Activated naive CD4-positive, alpha-beta T cell treated with anti-CD3 and anti-CD28 coated beads for 36 hours (primary cell): ENCODE measurements around the gene SLC23A3. TPM values are rescaled to one million over a fixed set of nuclear protein-coding genes. Genes with fewer than 3 reads are reported as not detected.

ENCODE experiments used
- CTCF ChIA-PET: fragments of 350-600 bp; sonication (Branson Sonifier 250); formaldehyde crosslinking; loops from one replicate; lab custom pipeline; 2021; ENCODE audit warnings: antibody characterized with exemption; lab: Charles Lee
- DNase-seq: peaks from one replicate; pipeline ENCODE4 v3.0.0-alpha.2; 2020
- H3K27ac Mint-ChIP-seq: one replicate; pipeline ENCODE4 v1.8.0; 2021; ENCODE audit warnings: mild to moderate bottlenecking, mixed read lengths
- H3K27me3 Mint-ChIP-seq: one replicate; pipeline ENCODE4 v1.8.0; 2021; ENCODE audit warnings: low read depth, mixed read lengths
- H3K36me3 Mint-ChIP-seq: one replicate; pipeline ENCODE4 v1.8.0; 2021; ENCODE audit warnings: low read depth, mixed read lengths
- H3K4me1 Mint-ChIP-seq: one replicate; pipeline ENCODE4 v1.8.0; 2021; ENCODE audit warnings: low read depth, mixed read lengths
- H3K4me3 Mint-ChIP-seq: one replicate; pipeline ENCODE4 v1.8.0; 2021; ENCODE audit warnings: mild to moderate bottlenecking, moderate library complexity, mixed read lengths
- H3K9me3 Mint-ChIP-seq: one replicate; pipeline ENCODE4 v1.8.0; 2021; ENCODE audit warnings: mixed read lengths
- intact Hi-C: fragments of 100-400 bp; cut with micrococcal nuclease; formaldehyde crosslinking; loops from one replicate; pipeline ENCODE4 v1.15.1; 2023
- total RNA-seq, 2 experiments: library from RNA; stranded (reverse); gene quantifications; one replicate each; pipeline ENCODE4 v1.2.3, GENCODE V29; 2021

SLC23A3 gene
- total RNA-seq, 2 experiments from 2014 or later, result 0.84 to 0.95 TPM

- H3K9me3 Mint-ChIP-seq, result no peaks in the 10 kb centered on the region
- DNase-seq, result no peak
- no peak overlapping the region for H3K27ac Mint-ChIP-seq
- intact Hi-C loops, result no loop called here
- H3K36me3 Mint-ChIP-seq, result peaks cover 2% of the 10 kb centered on the region
- no peak overlapping the region for H3K4me3 Mint-ChIP-seq
- CTCF ChIA-PET, result interaction anchor here (0.6 to 4.2 kb wide), 2 partner anchors 8 to 35 kb away, joined by 4 to 19 read pairs; no protein-coding TSS in a partner anchor
- H3K27me3 Mint-ChIP-seq, result no peaks in the 10 kb centered on the region
- H3K4me1 Mint-ChIP-seq, result peaks cover 11% of the 10 kb centered on the region
Measured at GRCh38 chr2:219127037-219127635, 42.7 kb downstream of the SLC23A3 start.

GRCh38 chr2:219126555-219126954 lies 43.3 kb downstream of the SLC23A3 start:
- Mint-ChIP-seq H3K4me1 (peaks cover 11% of the 10 kb centered on the region), H3K27ac (no peak overlapping the region), H3K36me3 (peaks cover 2% of the 10 kb centered on the region), H3K9me3 (no peaks in the 10 kb centered on the region), H3K27me3 (no peaks in the 10 kb centered on the region), H3K4me3 (no peak overlapping the region)
- CTCF ChIA-PET, result interaction anchor here (0.6 to 1.0 kb wide), 2 partner anchors 23 to 34 kb away, joined by 3 to 4 read pairs; no protein-coding TSS in a partner anchor
- intact Hi-C loops, result no loop called here
- no peak for DNase-seq

DNA sequence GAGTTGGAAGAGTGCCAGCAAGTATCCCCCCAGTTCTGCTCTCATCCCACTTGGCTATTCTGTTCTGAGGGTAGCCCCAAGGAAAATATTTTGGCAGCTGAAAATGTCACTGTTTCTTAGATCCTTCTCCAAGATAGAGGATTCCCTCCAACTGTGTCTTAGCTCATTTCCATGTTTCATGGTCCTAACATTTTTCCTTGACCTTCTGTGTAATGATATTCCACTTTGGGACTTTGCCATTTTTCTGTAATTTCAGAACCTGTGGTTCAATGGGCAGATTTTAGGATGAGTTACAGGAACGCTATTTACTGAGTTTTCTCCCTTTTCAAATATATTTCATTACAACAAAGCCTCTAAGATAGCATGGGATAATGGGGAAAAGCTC lies 44.0 kb downstream of the SLC23A3 start:
- H3K27me3 Mint-ChIP-seq, result no peaks in the 10 kb centered on the region
- intact Hi-C loops, result no loop called here
- DNase-seq, result no peak
- H3K4me1 Mint-ChIP-seq, result peaks cover 11% of the 10 kb centered on the region
- no peak overlapping the region for H3K27ac Mint-ChIP-seq
- H3K36me3 Mint-ChIP-seq, result peaks cover 2% of the 10 kb centered on the region
- no peak overlapping the region for H3K4me3 Mint-ChIP-seq
- CTCF ChIA-PET, result interaction anchor here (1.0 to 1.1 kb wide), 2 partner anchors 22 to 117 kb away, joined by 3 read pairs; no protein-coding TSS in a partner anchor
- H3K9me3 Mint-ChIP-seq, result no peaks in the 10 kb centered on the region

GRCh38 chr2:219125225-219125885 lies 44.5 kb downstream of the SLC23A3 start:
- CTCF ChIA-PET, result interaction anchor here (1.0 to 1.5 kb wide), 3 partner anchors 21 to 116 kb away, joined by 3 to 4 read pairs (median 3); no protein-coding TSS in a partner anchor

DNA sequence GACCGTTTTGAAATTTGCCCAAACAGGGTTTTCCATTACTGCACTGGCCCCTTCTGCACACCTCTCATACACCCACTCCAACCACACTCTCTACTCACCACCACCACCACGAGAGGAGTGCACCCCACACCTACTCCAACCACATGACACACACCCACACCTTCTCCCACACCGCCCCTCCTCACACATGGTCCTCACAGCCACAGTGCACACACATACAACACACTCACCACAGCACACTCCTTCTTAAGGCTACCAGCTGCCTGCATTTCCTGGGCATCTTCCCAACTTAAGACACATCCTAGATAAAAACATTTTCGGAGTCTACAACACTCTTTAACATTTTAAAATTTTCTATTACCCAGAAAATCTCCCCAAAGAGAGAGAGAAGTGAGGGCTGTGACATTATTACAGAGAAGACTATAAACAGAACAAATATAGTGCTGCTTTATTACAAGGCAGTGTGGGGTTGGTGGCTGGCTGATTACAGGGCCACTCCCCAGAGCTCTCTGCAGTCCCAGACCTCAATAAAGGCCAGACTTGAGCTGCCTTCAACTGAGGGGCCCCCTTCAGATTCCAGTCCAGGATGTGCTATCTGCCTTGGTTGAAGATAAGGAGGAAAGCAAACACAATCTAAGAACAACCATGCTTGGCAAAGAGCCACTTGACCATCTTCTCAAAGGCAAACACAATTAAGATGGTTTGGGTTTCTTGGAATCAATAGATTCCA lies 45.3 kb downstream of the SLC23A3 start:
- no peak for DNase-seq
- no peak overlapping the region for H3K4me3 Mint-ChIP-seq
- CTCF ChIA-PET, result interaction anchor here (1.5 kb wide), 1 partner anchor 95 kb away, joined by 4 read pairs; no protein-coding TSS in a partner anchor
- H3K27me3 Mint-ChIP-seq, result no peaks in the 10 kb centered on the region
- H3K4me1 Mint-ChIP-seq, result peaks cover 11% of the 10 kb centered on the region
- no peak overlapping the region for H3K27ac Mint-ChIP-seq
- intact Hi-C loops, result no loop called here
- no peaks in the 10 kb centered on the region for H3K36me3 Mint-ChIP-seq
- H3K9me3 Mint-ChIP-seq, result no peaks in the 10 kb centered on the region

More at GRCh38 chr2:219125225-219125885, 44.5 kb downstream of the SLC23A3 start:
- no peak overlapping the region for H3K4me3 Mint-ChIP-seq
- no peaks in the 10 kb centered on the region for H3K9me3 Mint-ChIP-seq
- no peak for DNase-seq
- H3K27ac Mint-ChIP-seq, result no peak overlapping the region
- peaks cover 11% of the 10 kb centered on the region for H3K4me1 Mint-ChIP-seq
- peaks cover 2% of the 10 kb centered on the region for H3K36me3 Mint-ChIP-seq
- H3K27me3 Mint-ChIP-seq, result no peaks in the 10 kb centered on the region
- intact Hi-C loops, result no loop called here

DNA sequence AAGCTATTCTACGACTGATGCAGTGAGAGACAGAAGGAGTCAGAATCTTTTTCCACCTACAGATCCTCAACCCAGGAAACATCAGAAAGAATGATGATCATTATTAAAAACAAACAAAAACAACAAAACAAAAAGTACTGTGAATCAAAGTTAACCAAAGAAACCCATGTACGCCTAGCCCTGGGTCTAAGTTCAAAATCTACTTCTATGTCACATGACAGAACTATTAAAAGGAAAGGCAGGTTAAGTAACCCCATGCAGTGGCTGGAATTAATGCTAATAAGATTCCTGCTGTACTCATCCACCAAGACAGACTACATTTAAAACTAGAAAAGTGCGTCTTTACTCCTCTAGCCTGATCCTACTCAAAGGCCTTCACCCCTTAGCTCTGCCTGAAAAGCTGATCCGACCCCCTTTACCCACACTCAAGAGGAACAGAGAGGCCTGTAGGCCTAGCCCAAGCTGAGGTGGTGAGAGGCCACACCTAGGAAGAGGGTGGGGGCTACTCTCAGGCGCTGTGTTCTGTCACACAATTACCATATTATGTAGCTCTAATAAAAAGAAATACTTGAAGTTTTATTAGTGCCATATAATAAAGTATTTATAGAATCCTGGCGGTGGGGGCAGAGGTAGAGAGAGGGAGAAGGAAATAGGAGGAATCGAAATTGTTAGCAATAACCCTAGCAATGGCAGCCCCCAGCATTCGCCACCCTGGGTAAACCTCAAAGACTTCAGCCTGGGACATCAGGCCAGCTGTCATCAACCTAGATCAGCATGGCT lies 46.3 kb downstream of the SLC23A3 start:
- DNase-seq, result no peak
- Mint-ChIP-seq H3K4me1 (peaks cover 11% of the 10 kb centered on the region), H3K36me3 (no peaks in the 10 kb centered on the region), H3K27ac (no peak overlapping the region), H3K9me3 (no peaks in the 10 kb centered on the region), H3K4me3 (no peak overlapping the region), H3K27me3 (no peaks in the 10 kb centered on the region)
- intact Hi-C loops, result no loop called here
- CTCF ChIA-PET, result interaction anchor here (0.9 to 9.3 kb wide), 8 partner anchors 20 to 225 kb away, joined by 3 to 82 read pairs (median 3); no protein-coding TSS in a partner anchor

DNA sequence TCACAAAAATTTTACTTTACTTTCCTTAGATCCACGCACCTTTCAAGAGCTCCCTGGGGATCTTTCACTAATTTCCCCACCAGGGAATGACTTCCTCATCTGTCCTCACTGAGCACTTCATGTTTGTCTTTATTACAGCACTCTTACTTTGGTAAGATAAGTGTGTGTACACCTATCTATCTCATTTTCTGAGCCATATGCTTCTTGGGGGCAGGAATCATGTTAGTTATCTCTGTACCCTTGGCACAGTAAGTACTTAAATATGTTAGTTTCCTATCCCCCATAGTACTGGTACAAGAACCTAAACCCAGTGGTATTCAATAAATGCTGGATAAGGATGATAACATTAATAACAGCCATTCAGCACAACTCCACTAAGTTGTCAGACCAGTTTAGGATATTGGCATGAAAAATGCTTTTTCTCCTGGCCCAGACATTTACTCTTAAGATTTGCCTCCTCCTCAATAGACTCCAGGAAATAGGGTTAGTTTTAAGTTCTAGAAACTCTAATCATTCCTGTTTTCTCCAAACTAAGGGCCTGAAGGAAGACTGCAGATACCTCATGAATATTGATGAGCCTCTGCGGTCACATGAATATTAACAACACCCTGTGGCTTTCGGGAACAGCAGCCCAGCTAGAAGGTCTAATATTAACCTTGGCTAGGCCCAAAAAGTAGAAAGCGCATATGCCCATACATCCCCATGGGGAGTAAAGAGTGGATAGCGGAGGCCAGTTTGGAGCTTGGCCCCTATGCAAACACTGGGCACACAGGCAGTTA lies 47.4 kb downstream of the SLC23A3 start:
- no peaks in the 10 kb centered on the region for H3K27me3 Mint-ChIP-seq
- intact Hi-C loops, result no loop called here
- no peak for DNase-seq
- no peak overlapping the region for H3K4me3 Mint-ChIP-seq
- no peaks in the 10 kb centered on the region for H3K36me3 Mint-ChIP-seq
- no peaks in the 10 kb centered on the region for H3K9me3 Mint-ChIP-seq
- CTCF ChIA-PET, result interaction anchor here (0.7 to 9.3 kb wide), 14 partner anchors 18 to 1328 kb away, joined by 3 to 82 read pairs (median 4); no protein-coding TSS in a partner anchor
- H3K4me1 Mint-ChIP-seq, result peaks cover 11% of the 10 kb centered on the region
- no peak overlapping the region for H3K27ac Mint-ChIP-seq

GRCh38 chr2:219120082-219120481 lies 49.7 kb downstream of the SLC23A3 start:
- Mint-ChIP-seq H3K4me1 (peaks cover 8% of the 10 kb centered on the region), H3K9me3 (no peaks in the 10 kb centered on the region), H3K36me3 (no peaks in the 10 kb centered on the region), H3K4me3 (no peak overlapping the region), H3K27me3 (no peaks in the 10 kb centered on the region), H3K27ac (no peak overlapping the region)
- CTCF ChIA-PET, result interaction anchor here (0.6 to 9.3 kb wide), 29 partner anchors 9 to 243 kb away, joined by 3 to 82 read pairs (median 4); partner anchors contain the start of genes CDK5R2 and CFAP65
- no peak for DNase-seq
- intact Hi-C loops, result no loop called here

DNA sequence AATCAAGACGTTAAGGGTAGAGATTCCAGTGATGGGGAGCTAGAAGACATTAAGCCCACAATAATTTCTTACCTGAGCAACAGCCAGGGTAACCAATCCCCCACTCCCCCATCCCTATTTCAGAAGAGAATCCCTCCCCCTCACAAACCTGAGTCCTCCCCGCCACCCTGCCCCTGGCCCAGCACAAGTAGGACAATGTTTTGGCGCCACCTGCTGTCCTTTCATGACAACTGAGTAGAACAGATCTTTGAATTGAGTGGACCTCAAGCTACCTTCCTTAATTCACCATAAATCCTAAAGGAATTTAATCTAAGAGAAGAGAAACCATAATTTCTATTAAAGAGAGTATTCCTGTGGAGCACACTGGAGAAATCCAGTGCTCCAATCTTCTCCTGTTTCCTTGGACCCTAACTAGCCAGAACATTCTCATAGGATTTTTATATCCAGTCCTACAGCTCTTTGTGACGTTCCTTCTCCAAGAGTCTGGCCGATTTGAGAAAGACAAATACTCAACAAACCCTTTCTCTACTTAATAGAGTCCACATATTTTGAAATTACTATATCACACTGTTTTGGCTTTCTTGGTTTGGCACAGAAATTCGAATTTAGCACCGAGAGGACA lies 50.3 kb downstream of the SLC23A3 start:
- DNase-seq, result peak; percentile 78
- Mint-ChIP-seq H3K36me3 (no peaks in the 10 kb centered on the region), H3K27me3 (no peaks in the 10 kb centered on the region), H3K4me1 (peaks cover 4% of the 10 kb centered on the region), H3K4me3 (no peak overlapping the region), H3K9me3 (no peaks in the 10 kb centered on the region), H3K27ac (no peak overlapping the region)
- CTCF ChIA-PET, result interaction anchor here (0.6 to 9.3 kb wide), 34 partner anchors 8 to 243 kb away, joined by 3 to 82 read pairs (median 4); partner anchors contain the start of genes CDK5R2 and CFAP65
- intact Hi-C loops, result loop anchor here (1.0 to 10.0 kb wide), 5 partner anchors 46 to 265 kb away; partner anchors contain the start of gene WNT6

GRCh38 chr2:219118504-219118903 lies 51.3 kb downstream of the SLC23A3 start:
- Mint-ChIP-seq H3K27ac (no peak overlapping the region), H3K36me3 (no peaks in the 10 kb centered on the region), H3K9me3 (no peaks in the 10 kb centered on the region), H3K4me1 (no peaks in the 10 kb centered on the region), H3K4me3 (no peak overlapping the region), H3K27me3 (no peaks in the 10 kb centered on the region)
- intact Hi-C loops, result loop anchor here (2.0 to 10.0 kb wide), 2 partner anchors 138 to 264 kb away; partner anchors contain the start of gene WNT6
- CTCF ChIA-PET, result interaction anchor here (0.6 to 9.3 kb wide), 11 partner anchors 11 to 138 kb away, joined by 3 to 82 read pairs (median 4); no protein-coding TSS in a partner anchor
- DNase-seq, result no peak
